IMR-90 (cell line): ENCODE data around the gene KCNJ6. TPM values are rescaled to one million over a fixed set of nuclear protein-coding genes. Genes with fewer than 3 reads are reported as not detected.

ENCODE experiments used
- ATAC-seq: fragments of 200-7000 bp; cut with Tn5 transposase; 2 replicates; pipeline ENCODE4 v1.9.1; 2020; ENCODE audit warnings: low read depth, mild to moderate bottlenecking, moderate library complexity
- BruUV-seq: library from RNA; stranded (reverse); fragments of 400-500 nt; replicated peaks from 2 replicates; lab custom pipeline; 2021; lab: Mats Ljungman, UMichigan
- CTCF ChIA-PET: fragments of 300-600 bp; formaldehyde crosslinking; extraction: SDS; loops from one replicate; lab custom pipeline; 2021; ENCODE audit warnings: antibody characterized with exemption; lab: Yijun Ruan, JAX
- POLR2A ChIA-PET: fragments of 300-600 bp; sonication (Branson Sonifier 250); formaldehyde crosslinking; loops from one replicate; lab custom pipeline; 2022; ENCODE audit warnings: antibody characterized with exemption; ENCODE audit not compliant: unreplicated experiment; lab: Charles Lee
- DNase-seq: peaks from one replicate; pipeline ENCODE4 v3.0.0; 2013
- H2AFZ ChIP-seq: replicated peaks from 2 replicates; pipeline ENCODE3; 2013; ENCODE audit warnings: low read length, mild to moderate bottlenecking; ENCODE audit not compliant: poor library complexity
- H2AK5ac ChIP-seq: 2 replicates; pipeline ENCODE4 v1.6.1; 2013; ENCODE audit warnings: low read depth, low read length, inconsistent platforms
- H2AK9ac ChIP-seq: replicated peaks from 2 replicates; pipeline ENCODE3; 2013; ENCODE audit warnings: mild to moderate bottlenecking, low read depth, low read length, moderate library complexity; ENCODE audit not compliant: poor library complexity
- H2BK120ac ChIP-seq: 2 replicates; pipeline ENCODE4 v1.6.1; 2013; ENCODE audit warnings: low read depth, low read length, inconsistent platforms
- H2BK15ac ChIP-seq: 3 replicates; pipeline ENCODE4 v1.6.1; 2013; ENCODE audit warnings: low read depth, low read length, inconsistent platforms
- H2BK20ac ChIP-seq: 2 replicates; pipeline ENCODE4 v1.6.1; 2013; ENCODE audit warnings: low read depth, mild to moderate bottlenecking, inconsistent platforms, low read length, moderate library complexity
- H2BK5ac ChIP-seq: 2 replicates; pipeline ENCODE4 v1.6.1; 2013; ENCODE audit warnings: mild to moderate bottlenecking, low read depth, low read length, inconsistent platforms; ENCODE audit not compliant: poor library complexity, severe bottlenecking
- H3K14ac ChIP-seq: replicated peaks from 2 replicates; pipeline ENCODE4 v1.6.1; 2013; ENCODE audit warnings: low read depth, low read length, inconsistent platforms
- H3K18ac ChIP-seq: 2 replicates; pipeline ENCODE4 v1.6.1; 2013; ENCODE audit warnings: low read depth, low read length, control low read depth
- H3K23ac ChIP-seq: 2 replicates; pipeline ENCODE4 v1.6.1; 2013; ENCODE audit warnings: low read depth, low read length, inconsistent platforms
- H3K27ac ChIP-seq: 2 replicates; pipeline ENCODE4 v1.5.1; 2013; ENCODE audit warnings: mild to moderate bottlenecking, control low read depth, low read length; ENCODE audit not compliant: insufficient read depth
- H3K27me3 ChIP-seq: 2 replicates; pipeline ENCODE4 v1.6.1; 2013; ENCODE audit warnings: low read length; ENCODE audit not compliant: control insufficient read depth, insufficient read depth
- H3K36me3 ChIP-seq: 2 replicates; pipeline ENCODE4 v1.6.1; 2013; ENCODE audit warnings: low read length, mixed read lengths; ENCODE audit not compliant: control insufficient read depth, insufficient read depth
- H3K4ac ChIP-seq: 2 replicates; pipeline ENCODE4 v1.6.1; 2013; ENCODE audit warnings: low read depth, low read length, inconsistent platforms
- H3K4me1 ChIP-seq: 2 replicates; pipeline ENCODE4 v1.6.1; 2013; ENCODE audit warnings: low read length, mixed read lengths; ENCODE audit not compliant: control insufficient read depth, insufficient read depth
- H3K4me2 ChIP-seq: 2 replicates; pipeline ENCODE4 v1.6.1; 2013; ENCODE audit warnings: low read depth, mild to moderate bottlenecking, control low read depth, low read length, moderate library complexity
- H3K4me3 ChIP-seq: 2 replicates; pipeline ENCODE4 v1.5.1; 2013; ENCODE audit warnings: low read depth, mild to moderate bottlenecking, control low read depth, low read length, moderate library complexity; ENCODE audit not compliant: insufficient read depth
- H3K56ac ChIP-seq: 2 replicates; pipeline ENCODE4 v1.6.1; 2013; ENCODE audit warnings: low read length, inconsistent platforms; ENCODE audit not compliant: insufficient read depth; ENCODE audit errors: extremely low read depth
- H3K79me1 ChIP-seq, 2 experiments: 2 replicates each; pipeline ENCODE4 v1.6.1; 2013; ENCODE audit warnings: low read length in 2 of 2, inconsistent platforms in 1 of 2, low read depth in 1 of 2
- H3K9ac ChIP-seq: 2 replicates; pipeline ENCODE4 v1.6.1; 2013; ENCODE audit warnings: low read depth, low read length, control low read depth
- H3K9me1 ChIP-seq: 2 replicates; pipeline ENCODE4 v1.6.1; 2013; ENCODE audit warnings: low read length, inconsistent platforms; ENCODE audit not compliant: insufficient read depth
- H3K9me3 ChIP-seq: 2 replicates; pipeline ENCODE4 v1.6.1; 2013; ENCODE audit warnings: low read length; ENCODE audit not compliant: control insufficient read depth, insufficient read depth
- H4K20me1 ChIP-seq: 2 replicates; pipeline ENCODE4 v1.6.1; 2013; ENCODE audit warnings: low read length, inconsistent platforms; ENCODE audit not compliant: insufficient read depth
- H4K5ac ChIP-seq: 2 replicates; pipeline ENCODE4 v1.6.1; 2013; ENCODE audit warnings: mild to moderate bottlenecking, low read depth, low read length, control low read depth
- H4K8ac ChIP-seq, 2 experiments: 2 replicates each; pipeline ENCODE4 v1.6.1; 2013; ENCODE audit warnings: low read depth in 2 of 2, low read length in 2 of 2, control low read depth in 1 of 2, inconsistent platforms in 1 of 2
- H4K91ac ChIP-seq: 2 replicates; pipeline ENCODE4 v1.6.1; 2013; ENCODE audit warnings: low read depth, low read length, inconsistent platforms; ENCODE audit not compliant: insufficient read depth
- BHLHE40 ChIP-seq: fragments of 150-350 bp; IDR thresholded peaks from 2 replicates; pipeline ENCODE4 v1.6.1; 2016; ENCODE audit warnings: mild to moderate bottlenecking, low read depth, low read length
- CEBPB ChIP-seq: IDR thresholded peaks from 2 replicates; pipeline ENCODE4 v1.6.1; 2012; ENCODE audit warnings: low read depth, low read length, improper control_type of control experiment
- CHD1 ChIP-seq: IDR thresholded peaks from 2 replicates; pipeline ENCODE4 v1.6.1; 2012; ENCODE audit warnings: low read depth, low read length, improper control_type of control experiment
- FOS ChIP-seq: fragments of 150-350 bp; IDR thresholded peaks from 2 replicates; pipeline ENCODE4 v1.6.1; 2016; ENCODE audit warnings: low read depth, low read length
- MAFK ChIP-seq: IDR thresholded peaks from 2 replicates; pipeline ENCODE4 v1.6.1; 2012; ENCODE audit warnings: low read depth, low read length, improper control_type of control experiment
- MAZ ChIP-seq: IDR thresholded peaks from 2 replicates; pipeline ENCODE4 v1.6.1; 2012; ENCODE audit warnings: low read depth, mild to moderate bottlenecking, low read length, improper control_type of control experiment, moderate library complexity, borderline replicate concordance
- MXI1 ChIP-seq: IDR thresholded peaks from 2 replicates; pipeline ENCODE4 v1.6.1; 2012; ENCODE audit warnings: low read depth, mild to moderate bottlenecking, low read length, moderate library complexity, borderline replicate concordance
- NFE2L2 ChIP-seq: fragments of 150-350 bp; IDR thresholded peaks from 2 replicates; pipeline ENCODE4 v1.6.1; 2016; ENCODE audit warnings: low read depth, mild to moderate bottlenecking, low read length
- POLR2A ChIP-seq: IDR thresholded peaks from 2 replicates; pipeline ENCODE4 v1.6.1; 2012; ENCODE audit warnings: mild to moderate bottlenecking, low read depth, low read length
- RAD21 ChIP-seq: IDR thresholded peaks from 2 replicates; pipeline ENCODE4 v1.6.1; 2012; ENCODE audit warnings: low read length, improper control_type of control experiment
- RCOR1 ChIP-seq: IDR thresholded peaks from 2 replicates; pipeline ENCODE4 v1.6.1; 2012; ENCODE audit warnings: mild to moderate bottlenecking, low read length, improper control_type of control experiment; ENCODE audit not compliant: insufficient replicate concordance
- RFX5 ChIP-seq: IDR thresholded peaks from 2 replicates; pipeline ENCODE4 v1.8.0; 2012; ENCODE audit warnings: low read depth, mild to moderate bottlenecking, low read length, moderate library complexity
- SMC3 ChIP-seq: fragments of 150-350 bp; IDR thresholded peaks from 2 replicates; pipeline ENCODE4 v1.6.1; 2016; ENCODE audit warnings: low read depth, mild to moderate bottlenecking, antibody characterized with exemption, low read length, moderate library complexity
- WGBS, 2 experiments: methylation state at CpG; one replicate each; pipeline versions ENCODE4 v1.1.5 to v1.1.7; 2013; ENCODE audit warnings: missing lambda C conversion rate in 2 of 2; ENCODE audit not compliant: insufficient read length in 1 of 2; ENCODE audit errors: extremely low coverage in 2 of 2; 5-methylcytosine and 5-hydroxymethylcytosine counted together
- dilution Hi-C: fragments of 300-500 bp; cut with HindIII; formaldehyde crosslinking; loops from one replicate; pipeline ENCODE4 v1.14.3; 2018; ENCODE audit warnings: low sequenced_read_pairs; ENCODE audit not compliant: unreplicated experiment
- in situ Hi-C: fragments of 300-500 bp; cut with MboI; formaldehyde crosslinking; loops from 3 replicates; pipeline ENCODE4 v1.14.3; 2019; ENCODE audit warnings: low sequenced_read_pairs, inconsistent platforms, mixed read lengths
- intact Hi-C: fragments of 100-400 bp; cut with micrococcal nuclease; formaldehyde crosslinking; loops from 2 replicates; pipeline ENCODE4 v1.10.0; 2022
- polyA plus RNA-seq, 3 experiments: library from polyadenylated mRNA; depleted of rRNA; stranded (reverse); fragments of >200 nt; gene quantifications; 2 replicates each; pipeline ENCODE4 v1.2.3, GENCODE V29; 2012; ENCODE audit warnings: low replicate concordance in 1 of 3
- total RNA-seq: library from RNA; depleted of rRNA; stranded (reverse); fragments of >200 nt; gene quantifications from 2 replicates; pipeline ENCODE4 v1.2.3, GENCODE V29; 2012
- TF ChIP-seq, protein P1 (sequence below): conservative IDR thresholded peaks from 2 replicates; pipeline ENCODE4 v1.5.1; 2012; ENCODE audit warnings: mild to moderate bottlenecking, low read depth, low read length, improper control_type of control experiment
- TF ChIP-seq, protein P2 (sequence below): fragments of 150-350 bp; IDR thresholded peaks from 2 replicates; pipeline ENCODE4 v1.6.1; 2017; ENCODE audit warnings: mild to moderate bottlenecking, antibody characterized with exemption, low read length, low read depth

KCNJ6 gene
- total and polyA plus RNA-seq, 2 of the 4 experiments (the other 2 are of a cell fraction) = under 0.01 to 0.02 TPM

DNA sequence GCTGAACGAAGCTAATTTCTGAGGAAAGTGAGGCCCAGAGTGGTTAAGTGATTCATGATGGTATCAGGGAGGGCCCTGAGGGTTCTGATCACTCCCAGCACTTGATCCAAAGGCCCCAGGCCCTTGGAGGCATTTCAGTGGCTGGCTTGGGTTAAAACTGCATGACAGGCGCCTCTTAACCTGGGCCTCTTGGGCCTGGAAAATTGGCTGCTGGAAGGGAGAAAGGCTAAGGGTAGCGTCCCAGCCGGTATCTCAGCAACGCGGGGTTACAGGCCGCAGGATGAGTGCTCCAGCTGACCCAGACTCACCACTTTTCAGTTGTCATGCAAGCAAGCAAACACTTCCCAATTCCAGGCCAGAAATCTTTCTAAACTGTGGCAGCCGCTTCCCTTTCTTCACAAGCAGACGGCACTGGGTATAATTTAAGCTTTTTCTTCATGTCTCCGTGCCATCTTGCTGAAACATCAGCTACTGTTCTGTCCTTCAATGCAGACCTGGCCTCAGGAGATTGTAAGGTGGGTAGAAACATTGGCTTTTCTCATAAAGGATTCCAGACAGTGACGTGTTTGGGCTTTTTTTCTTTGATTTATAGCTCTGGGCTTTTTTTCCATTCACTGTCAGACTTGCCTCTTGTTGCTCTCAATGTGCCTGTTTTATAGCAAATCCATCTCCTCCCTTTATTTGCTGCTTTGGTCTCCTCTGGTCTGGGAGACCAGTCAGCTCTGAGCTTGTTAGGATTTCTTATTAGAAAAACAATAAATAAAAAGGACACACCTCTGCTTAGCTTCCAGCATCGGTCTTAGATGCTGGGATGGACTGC is 229.1 kb downstream of the KCNJ6 start:
- Histone ChIP-seq H3K79me1 (no peaks in the 10 kb centered on the region), H3K4me1 (no peaks in the 10 kb centered on the region), H2AK9ac (no peak overlapping the region), H4K20me1 (no peaks in the 10 kb centered on the region), H4K5ac (no peak overlapping the region), H2AFZ (no peak overlapping the region), H2BK20ac (no peak overlapping the region), H3K18ac (no peak overlapping the region), H4K8ac (no peak overlapping the region), H2BK120ac (no peak overlapping the region), H3K23ac (no peak overlapping the region), H3K27ac (no peak overlapping the region), H2BK5ac (no peak overlapping the region), H3K14ac (no peak overlapping the region), H3K56ac (no peak overlapping the region), H3K9me3 (no peaks in the 10 kb centered on the region), H3K9me1 (no peaks in the 10 kb centered on the region), H3K9ac (no peak overlapping the region), H3K36me3 (no peaks in the 10 kb centered on the region), H3K4me3 (no peak overlapping the region), H3K4ac (no peak overlapping the region), H4K91ac (no peak overlapping the region), H2BK15ac (no peak overlapping the region), H3K4me2 (no peak overlapping the region), H3K27me3 (peaks cover 22% of the 10 kb centered on the region), H2AK5ac (no peak overlapping the region)
- intact Hi-C loops (no loop called here), in situ Hi-C loops (no loop called here), dilution Hi-C loops (no loop called here)
- BruUV-seq = no TSS peak
- WGBS, 2 experiments = no CpG with 5 or more reads among the region's 12 CpGs
- CTCF ChIA-PET = interaction anchor here (1.1 kb wide), 1 partner anchor 12 kb away, joined by 3 read pairs; no protein-coding TSS in a partner anchor
- DNase-seq (no peak), ATAC-seq (no peak)
- POLR2A ChIA-PET = no interaction called here
- no peak for TF ChIP-seq MAFK
- no peak for TF ChIP-seq BHLHE40
- no peak for TF ChIP-seq SMC3
- no peak for TF ChIP-seq RFX5
- no peak for TF ChIP-seq CHD1
- no peak for TF ChIP-seq POLR2A
- TF ChIP-seq FOS = no peak
- no peak for TF ChIP-seq RCOR1
- TF ChIP-seq, protein P1, sequence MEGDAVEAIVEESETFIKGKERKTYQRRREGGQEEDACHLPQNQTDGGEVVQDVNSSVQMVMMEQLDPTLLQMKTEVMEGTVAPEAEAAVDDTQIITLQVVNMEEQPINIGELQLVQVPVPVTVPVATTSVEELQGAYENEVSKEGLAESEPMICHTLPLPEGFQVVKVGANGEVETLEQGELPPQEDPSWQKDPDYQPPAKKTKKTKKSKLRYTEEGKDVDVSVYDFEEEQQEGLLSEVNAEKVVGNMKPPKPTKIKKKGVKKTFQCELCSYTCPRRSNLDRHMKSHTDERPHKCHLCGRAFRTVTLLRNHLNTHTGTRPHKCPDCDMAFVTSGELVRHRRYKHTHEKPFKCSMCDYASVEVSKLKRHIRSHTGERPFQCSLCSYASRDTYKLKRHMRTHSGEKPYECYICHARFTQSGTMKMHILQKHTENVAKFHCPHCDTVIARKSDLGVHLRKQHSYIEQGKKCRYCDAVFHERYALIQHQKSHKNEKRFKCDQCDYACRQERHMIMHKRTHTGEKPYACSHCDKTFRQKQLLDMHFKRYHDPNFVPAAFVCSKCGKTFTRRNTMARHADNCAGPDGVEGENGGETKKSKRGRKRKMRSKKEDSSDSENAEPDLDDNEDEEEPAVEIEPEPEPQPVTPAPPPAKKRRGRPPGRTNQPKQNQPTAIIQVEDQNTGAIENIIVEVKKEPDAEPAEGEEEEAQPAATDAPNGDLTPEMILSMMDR = no peak
- no peak for TF ChIP-seq MAZ
- no peak for TF ChIP-seq RAD21
- TF ChIP-seq, protein P2, sequence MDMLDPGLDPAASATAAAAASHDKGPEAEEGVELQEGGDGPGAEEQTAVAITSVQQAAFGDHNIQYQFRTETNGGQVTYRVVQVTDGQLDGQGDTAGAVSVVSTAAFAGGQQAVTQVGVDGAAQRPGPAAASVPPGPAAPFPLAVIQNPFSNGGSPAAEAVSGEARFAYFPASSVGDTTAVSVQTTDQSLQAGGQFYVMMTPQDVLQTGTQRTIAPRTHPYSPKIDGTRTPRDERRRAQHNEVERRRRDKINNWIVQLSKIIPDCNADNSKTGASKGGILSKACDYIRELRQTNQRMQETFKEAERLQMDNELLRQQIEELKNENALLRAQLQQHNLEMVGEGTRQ = no peak
- TF ChIP-seq CEBPB = no peak
- TF ChIP-seq MXI1 = no peak
- no peak for TF ChIP-seq NFE2L2
